Transverse colon (tissue), 3 donors: Measurements from ENCODE around the gene SNED1.

Experiments used
- POLR2A ChIP-seq: fragments of 450-650 bp; IDR thresholded peaks from one replicate; pipeline ENCODE4 v1.6.1; 2016; ENCODE audit warnings: antibody characterized with exemption, mild to moderate bottlenecking, moderate library complexity
- TF ChIP-seq, protein P1 (sequence below), 5 experiments: fragments of 200-600 bp in 3 of 5; fragments of 450-650 bp in 2 of 5; sonication (generic) in 3 of 5; IDR thresholded peaks; 1 replicate in 2 of 5; 2 replicates in 3 of 5; pipeline ENCODE4 v1.5.1; 2016 to 2017; ENCODE audit warnings: antibody characterized with exemption in 5 of 5, inconsistent platforms in 3 of 5, mild to moderate bottlenecking in 2 of 5, moderate library complexity in 1 of 5

DNA sequence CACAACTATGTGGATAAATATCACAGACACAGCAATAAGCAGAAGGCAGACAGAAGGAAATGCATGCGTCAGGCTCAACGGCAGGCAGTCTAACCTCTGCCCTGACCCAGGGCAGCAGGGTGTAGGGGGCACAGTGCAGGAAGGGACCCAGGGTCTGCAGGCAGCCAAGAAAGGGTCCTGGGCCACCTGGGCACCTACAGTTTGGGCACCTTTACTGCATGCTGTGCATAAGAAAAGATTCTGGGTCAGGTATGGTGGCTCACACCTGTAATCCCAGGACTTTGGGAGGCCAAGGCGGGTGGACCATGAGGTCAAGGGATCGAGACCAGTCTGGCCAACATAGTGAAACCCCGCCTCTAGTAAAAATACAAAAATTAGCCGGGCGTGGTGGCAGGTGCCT, 133.1 kb downstream of the SNED1 start:
- TF ChIP-seq, protein P1, sequence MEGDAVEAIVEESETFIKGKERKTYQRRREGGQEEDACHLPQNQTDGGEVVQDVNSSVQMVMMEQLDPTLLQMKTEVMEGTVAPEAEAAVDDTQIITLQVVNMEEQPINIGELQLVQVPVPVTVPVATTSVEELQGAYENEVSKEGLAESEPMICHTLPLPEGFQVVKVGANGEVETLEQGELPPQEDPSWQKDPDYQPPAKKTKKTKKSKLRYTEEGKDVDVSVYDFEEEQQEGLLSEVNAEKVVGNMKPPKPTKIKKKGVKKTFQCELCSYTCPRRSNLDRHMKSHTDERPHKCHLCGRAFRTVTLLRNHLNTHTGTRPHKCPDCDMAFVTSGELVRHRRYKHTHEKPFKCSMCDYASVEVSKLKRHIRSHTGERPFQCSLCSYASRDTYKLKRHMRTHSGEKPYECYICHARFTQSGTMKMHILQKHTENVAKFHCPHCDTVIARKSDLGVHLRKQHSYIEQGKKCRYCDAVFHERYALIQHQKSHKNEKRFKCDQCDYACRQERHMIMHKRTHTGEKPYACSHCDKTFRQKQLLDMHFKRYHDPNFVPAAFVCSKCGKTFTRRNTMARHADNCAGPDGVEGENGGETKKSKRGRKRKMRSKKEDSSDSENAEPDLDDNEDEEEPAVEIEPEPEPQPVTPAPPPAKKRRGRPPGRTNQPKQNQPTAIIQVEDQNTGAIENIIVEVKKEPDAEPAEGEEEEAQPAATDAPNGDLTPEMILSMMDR (IDR thresholded peaks at IDR 0.05): no peak
- TF ChIP-seq POLR2A: no peak
